Hepatocyte (in vitro differentiated cells): ENCODE measurements around the gene MINDY4B. TPM values are rescaled to one million over a fixed set of nuclear protein-coding genes. Genes with fewer than 3 reads are reported as not detected.

Experiments used
- DNase-seq: peaks from one replicate; pipeline ENCODE4 v3.0.0-alpha.2; 2016; ENCODE audit warnings: low spot score
- H2AFZ ChIP-seq: fragments of 200-600 bp; sonication (generic); 2 replicates; pipeline ENCODE4 v1.6.0; 2016; ENCODE audit warnings: antibody characterized with exemption, mild to moderate bottlenecking
- H3K27ac ChIP-seq: fragments of 200-600 bp; sonication (generic); 2 replicates; pipeline ENCODE4 v1.5.1; 2016; ENCODE audit warnings: mild to moderate bottlenecking
- H3K27me3 ChIP-seq: fragments of 200-600 bp; sonication (generic); 2 replicates; pipeline ENCODE4 v1.6.1; 2016
- H3K36me3 ChIP-seq: fragments of 200-600 bp; sonication (generic); replicated peaks from 2 replicates; pipeline ENCODE4 v1.5.1; 2016; ENCODE audit warnings: low read depth; ENCODE audit not compliant: insufficient read depth
- H3K4me1 ChIP-seq: fragments of 200-600 bp; sonication (generic); 2 replicates; pipeline ENCODE4 v1.5.1; 2016; ENCODE audit warnings: mild to moderate bottlenecking, moderate library complexity; ENCODE audit not compliant: insufficient read depth
- H3K4me2 ChIP-seq: fragments of 200-600 bp; sonication (generic); 2 replicates; pipeline ENCODE4 v1.6.0; 2016
- H3K4me3 ChIP-seq: fragments of 200-600 bp; sonication (generic); 2 replicates; pipeline ENCODE4 v1.5.1; 2016; ENCODE audit warnings: mild to moderate bottlenecking
- H3K79me2 ChIP-seq: fragments of 200-600 bp; sonication (generic); 2 replicates; pipeline ENCODE4 v1.6.0; 2017; ENCODE audit warnings: mild to moderate bottlenecking
- H3K9me2 ChIP-seq: fragments of 200-600 bp; sonication (generic); replicated peaks from 2 replicates; pipeline ENCODE4 v1.6.0; 2017; ENCODE audit warnings: mild to moderate bottlenecking; ENCODE audit not compliant: insufficient read depth
- H3K9me3 ChIP-seq: fragments of 200-600 bp; sonication (generic); 2 replicates; pipeline ENCODE4 v1.5.1; 2016; ENCODE audit warnings: low read depth, mild to moderate bottlenecking
- H4K20me1 ChIP-seq: fragments of 200-600 bp; sonication (generic); 2 replicates; pipeline ENCODE4 v1.6.0; 2016; ENCODE audit warnings: mild to moderate bottlenecking; ENCODE audit not compliant: insufficient read depth, poor library complexity, severe bottlenecking
- CTCF ChIP-seq: fragments of 200-600 bp; sonication (generic); IDR thresholded peaks from 2 replicates; pipeline ENCODE4 v1.5.1; 2016; ENCODE audit warnings: antibody characterized with exemption, mild to moderate bottlenecking; ENCODE audit not compliant: poor library complexity
- EZH2 ChIP-seq: fragments of 200-600 bp; sonication (generic); IDR thresholded peaks from 2 replicates; pipeline ENCODE4 v1.6.1; 2016; ENCODE audit warnings: antibody characterized with exemption, mild to moderate bottlenecking, borderline replicate concordance
- EZH2phosphoT487 ChIP-seq: fragments of 200-600 bp; sonication (generic); IDR thresholded peaks from one replicate; pipeline ENCODE4 v1.6.1; 2018; ENCODE audit warnings: antibody characterized with exemption, mild to moderate bottlenecking, low read depth, moderate library complexity; ENCODE audit not compliant: unreplicated experiment, severe bottlenecking
- WGBS: methylation state at CpG from one replicate; pipeline ENCODE4 v1.1.6; 2016; ENCODE audit warnings: low lambda C conversion rate; ENCODE audit errors: missing lambda C conversion rate; 5-methylcytosine and 5-hydroxymethylcytosine counted together
- polyA plus RNA-seq: library from polyadenylated mRNA; unstranded; fragments of >200 nt; fragmentation: Nextera tagmentation; extraction: Ambion mirVana; gene quantifications from 2 replicates; pipeline ENCODE4 v1.2.1, GENCODE V29; 2016
- total RNA-seq: library from RNA; depleted of rRNA; stranded (reverse); fragments of >200 nt; gene quantifications from 2 replicates; pipeline ENCODE4 v1.2.3, GENCODE V29; 2014

Gene MINDY4B
- total and polyA plus RNA-seq, 2 experiments from 2014 or later: not detected

DNA sequence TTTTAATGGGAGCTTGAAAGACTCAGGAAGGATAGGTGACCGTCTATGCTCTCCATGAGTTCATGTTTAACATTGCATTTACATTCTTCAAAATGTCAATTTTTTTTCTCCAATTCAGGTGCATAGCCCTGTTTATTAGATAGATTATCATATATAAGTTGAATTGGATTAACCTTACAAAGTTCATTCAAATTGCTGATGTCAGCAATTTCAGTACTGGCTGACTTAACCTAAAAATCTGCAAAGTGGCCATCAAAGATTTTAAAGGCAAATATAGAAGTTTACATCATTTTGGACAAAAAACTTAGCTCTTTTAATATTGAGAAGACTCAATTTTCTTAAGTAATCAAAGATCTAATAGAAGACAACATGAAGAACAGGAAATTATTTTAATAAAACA, 57.8 kb downstream of the MINDY4B start:
- Histone ChIP-seq H3K4me2 (no peak overlapping the region), H3K4me3 (no peak overlapping the region), H3K36me3 (no peaks in the 10 kb centered on the region), H3K9me3 (no peaks in the 10 kb centered on the region), H3K9me2 (no peaks in the 10 kb centered on the region), H3K27me3 (no peaks in the 10 kb centered on the region), H3K4me1 (peaks cover 11% of the 10 kb centered on the region), H3K79me2 (no peaks in the 10 kb centered on the region), H2AFZ (no peak overlapping the region), H3K27ac (no peak overlapping the region), H4K20me1 (no peaks in the 10 kb centered on the region)
- TF ChIP-seq EZH2 (no peak), CTCF (no peak), EZH2phosphoT487 (no peak)
- no peak for DNase-seq
- 93% methylated on average over 1 of the region's 1 CpG for WGBS

GRCh38 chr3:150844484-150844883, 60.8 kb downstream of the MINDY4B start:
- H3K79me2 ChIP-seq: no peaks in the 10 kb centered on the region
- TF ChIP-seq EZH2 (no peak), CTCF (no peak)
- H3K9me2 ChIP-seq: no peaks in the 10 kb centered on the region
- H3K4me3 ChIP-seq: no peak overlapping the region
- H3K9me3 ChIP-seq: no peaks in the 10 kb centered on the region
- DNase-seq: no peak
- H3K4me2 ChIP-seq: peak overlapping the region; percentile 8
- no peaks in the 10 kb centered on the region for H4K20me1 ChIP-seq
- 53% methylated on average over 3 of the region's 3 CpGs for WGBS
- no peak overlapping the region for H3K27ac ChIP-seq
- peaks cover 11% of the 10 kb centered on the region for H3K4me1 ChIP-seq
- H3K27me3 ChIP-seq: no peaks in the 10 kb centered on the region
- H2AFZ ChIP-seq: no peak overlapping the region
- H3K36me3 ChIP-seq: no peaks in the 10 kb centered on the region

- Histone ChIP-seq H3K4me3 (no peak overlapping the region), H3K9me2 (no peaks in the 10 kb centered on the region), H3K4me2 (peak overlapping the region; percentile 8), H3K27ac (peak overlapping the region; percentile 18), H3K27me3 (no peaks in the 10 kb centered on the region), H3K4me1 (peaks cover 11% of the 10 kb centered on the region), H4K20me1 (no peaks in the 10 kb centered on the region), H3K9me3 (no peaks in the 10 kb centered on the region), H3K36me3 (no peaks in the 10 kb centered on the region), H2AFZ (no peak overlapping the region), H3K79me2 (no peaks in the 10 kb centered on the region)
- DNase-seq: no peak
- TF ChIP-seq EZH2phosphoT487: no peak
- TF ChIP-seq CTCF: no peak
- no peak for TF ChIP-seq EZH2
- WGBS: 50% methylated on average over 2 of the region's 2 CpGs
Measured at GRCh38 chr3:150843241-150843640, 62.0 kb downstream of the MINDY4B start.

GRCh38 chr3:150840802-150841515, 64.3 kb downstream of the MINDY4B start:
- H3K4me1 ChIP-seq: peaks cover 11% of the 10 kb centered on the region
- TF ChIP-seq EZH2: no peak
- no peak for TF ChIP-seq CTCF
- no peak for TF ChIP-seq EZH2phosphoT487
- no peak for DNase-seq
- H3K9me2 ChIP-seq: no peaks in the 10 kb centered on the region
- no peaks in the 10 kb centered on the region for H3K79me2 ChIP-seq
- H3K4me3 ChIP-seq: no peak overlapping the region
- H3K4me2 ChIP-seq: no peak overlapping the region
- no peaks in the 10 kb centered on the region for H3K27me3 ChIP-seq
- H4K20me1 ChIP-seq: no peaks in the 10 kb centered on the region
- no peak overlapping the region for H2AFZ ChIP-seq
- WGBS: 92% methylated on average over 3 of the region's 4 CpGs
- no peaks in the 10 kb centered on the region for H3K9me3 ChIP-seq
- H3K36me3 ChIP-seq: no peaks in the 10 kb centered on the region
- no peak overlapping the region for H3K27ac ChIP-seq
